Uterus (tissue), 4 donors: Measurements from ENCODE around the gene TH. TPM values are rescaled to one million over a fixed set of nuclear protein-coding genes. Genes with fewer than 3 reads are reported as not detected.

Experiments used
- DNase-seq, 2 donors: peaks; one replicate each; pipeline ENCODE4 v3.0.0-alpha.2; 2019 to 2020
- H3K27ac ChIP-seq, 2 donors: fragments of 200-600 bp; sonication (generic); 1 replicate in 1 of 2; 2 replicates in 1 of 2; pipeline ENCODE4 v1.5.1; 2016 to 2018
- H3K27me3 ChIP-seq, 2 donors: fragments of 200-600 bp; sonication (generic); one replicate each; pipeline ENCODE4 v1.5.1; 2018 to 2019; ENCODE audit warnings: control low read depth in 1 of 2
- H3K36me3 ChIP-seq, 2 donors: fragments of 200-600 bp; sonication (generic); one replicate each; pipeline ENCODE4 v1.5.1; 2019; ENCODE audit warnings: control low read depth in 1 of 2
- H3K4me1 ChIP-seq, 2 donors: fragments of 200-600 bp; sonication (generic); one replicate each; pipeline ENCODE4 v1.5.1; 2018 to 2019; ENCODE audit warnings: control low read depth in 1 of 2
- H3K4me3 ChIP-seq, 2 donors: fragments of 200-600 bp; sonication (generic); 1 replicate in 1 of 2; 2 replicates in 1 of 2; pipeline ENCODE4 v1.5.1; 2018 to 2019; ENCODE audit warnings: mild to moderate bottlenecking in 1 of 2
- H3K9me3 ChIP-seq, 2 donors: fragments of 200-600 bp; sonication (generic); one replicate each; pipeline ENCODE4 v1.5.1; 2019; ENCODE audit warnings: control low read depth in 1 of 2
- POLR2A ChIP-seq, 2 donors: fragments of 450-650 bp; IDR thresholded peaks; one replicate each; pipeline ENCODE4 v1.6.1; 2016; ENCODE audit warnings: antibody characterized with exemption in 2 of 2, mild to moderate bottlenecking in 1 of 2, moderate library complexity in 1 of 2
- intact Hi-C: fragments of 100-400 bp; cut with DNase I; formaldehyde crosslinking; loops from one replicate; pipeline ENCODE4 v1.15.1; 2023; ENCODE audit warnings: low total_unique reads
- total RNA-seq, 4 donors: library from RNA; depleted of rRNA in 3 of 4; stranded (reverse); fragments of >200 nt in 3 of 4; gene quantifications; one replicate each; pipeline versions ENCODE4 v1.1.0 to v1.2.4, GENCODE V29; 2014 to 2023
- TF ChIP-seq, protein P1 (sequence below), 4 experiments: fragments of 200-600 bp in 2 of 4; fragments of 450-650 bp in 2 of 4; sonication (generic) in 2 of 4; IDR thresholded peaks; one replicate each; pipeline ENCODE4 v1.5.1; 2016 to 2019; ENCODE audit warnings: antibody characterized with exemption in 4 of 4, mild to moderate bottlenecking in 2 of 4, moderate library complexity in 1 of 4
- donor health status: DM: yes; HTN: yes; CAD: no.

The TH gene
- total RNA-seq, 4 donors from 2014 or later, result 0.37 to 1.3 TPM; not detected in 2

DNA sequence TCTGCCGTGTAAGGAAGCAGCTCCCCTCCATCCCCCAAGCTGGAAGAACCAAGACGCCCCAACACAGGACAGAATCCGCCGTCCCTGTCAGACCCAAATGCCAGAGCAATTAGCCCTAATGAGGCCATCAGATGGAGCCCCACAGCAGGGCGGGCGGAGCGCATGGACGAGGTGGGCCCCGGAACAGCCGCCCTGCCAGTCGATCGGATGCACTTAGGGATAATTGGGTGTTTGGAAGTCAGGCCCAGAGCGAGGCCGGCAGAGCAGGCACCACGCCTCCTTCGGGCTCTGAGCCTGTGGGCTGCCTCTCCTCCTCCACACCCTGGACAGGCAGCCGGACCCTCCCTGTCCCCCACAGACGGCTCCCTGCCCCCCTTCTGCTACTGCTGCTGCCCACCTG is 5.5 kb upstream of the TH start:
- Histone ChIP-seq H3K27me3 (no peaks in the 10 kb centered on the region), H3K36me3 (no peaks in the 10 kb centered on the region), H3K27ac (no peak overlapping the region), H3K9me3 (no peaks in the 10 kb centered on the region), H3K4me1 (no peaks in the 10 kb centered on the region), H3K4me3 (no peak overlapping the region)
- intact Hi-C loops, result no loop called here
- no peak for DNase-seq
- TF ChIP-seq, protein P1, sequence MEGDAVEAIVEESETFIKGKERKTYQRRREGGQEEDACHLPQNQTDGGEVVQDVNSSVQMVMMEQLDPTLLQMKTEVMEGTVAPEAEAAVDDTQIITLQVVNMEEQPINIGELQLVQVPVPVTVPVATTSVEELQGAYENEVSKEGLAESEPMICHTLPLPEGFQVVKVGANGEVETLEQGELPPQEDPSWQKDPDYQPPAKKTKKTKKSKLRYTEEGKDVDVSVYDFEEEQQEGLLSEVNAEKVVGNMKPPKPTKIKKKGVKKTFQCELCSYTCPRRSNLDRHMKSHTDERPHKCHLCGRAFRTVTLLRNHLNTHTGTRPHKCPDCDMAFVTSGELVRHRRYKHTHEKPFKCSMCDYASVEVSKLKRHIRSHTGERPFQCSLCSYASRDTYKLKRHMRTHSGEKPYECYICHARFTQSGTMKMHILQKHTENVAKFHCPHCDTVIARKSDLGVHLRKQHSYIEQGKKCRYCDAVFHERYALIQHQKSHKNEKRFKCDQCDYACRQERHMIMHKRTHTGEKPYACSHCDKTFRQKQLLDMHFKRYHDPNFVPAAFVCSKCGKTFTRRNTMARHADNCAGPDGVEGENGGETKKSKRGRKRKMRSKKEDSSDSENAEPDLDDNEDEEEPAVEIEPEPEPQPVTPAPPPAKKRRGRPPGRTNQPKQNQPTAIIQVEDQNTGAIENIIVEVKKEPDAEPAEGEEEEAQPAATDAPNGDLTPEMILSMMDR (IDR thresholded peaks at IDR 0.05), result no peak

DNA sequence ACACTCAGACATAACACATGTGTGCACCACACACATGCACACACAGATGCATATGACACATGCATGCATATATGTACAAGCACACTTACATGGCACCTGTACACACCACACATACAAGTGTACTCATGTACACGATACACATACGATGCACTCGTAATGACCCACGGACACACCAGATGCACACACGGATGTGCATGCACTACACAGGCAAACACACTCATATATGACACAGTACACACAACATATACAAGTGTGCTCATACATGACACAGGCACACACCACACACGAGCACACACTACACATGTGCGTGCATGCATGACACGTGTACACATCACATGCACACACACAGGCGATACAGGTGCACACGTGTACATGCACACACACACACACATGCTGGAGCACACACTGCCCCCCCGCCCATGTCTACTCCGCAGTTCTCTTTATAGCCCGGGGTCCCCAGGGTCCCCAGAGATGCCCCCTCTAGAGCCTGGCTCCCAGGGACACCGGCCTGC is 4.8 kb upstream of the TH start:
- intact Hi-C loops, result no loop called here
- Histone ChIP-seq H3K27ac (no peak overlapping the region), H3K36me3 (no peaks in the 10 kb centered on the region), H3K4me3 (no peak overlapping the region), H3K9me3 (no peaks in the 10 kb centered on the region), H3K27me3 (no peaks in the 10 kb centered on the region), H3K4me1 (no peaks in the 10 kb centered on the region)
- no peak for TF ChIP-seq POLR2A (IDR thresholded peaks at IDR 0.05)
- TF ChIP-seq, protein P1 (IDR thresholded peaks at IDR 0.05), result no peak
- DNase-seq, result no peak

DNA sequence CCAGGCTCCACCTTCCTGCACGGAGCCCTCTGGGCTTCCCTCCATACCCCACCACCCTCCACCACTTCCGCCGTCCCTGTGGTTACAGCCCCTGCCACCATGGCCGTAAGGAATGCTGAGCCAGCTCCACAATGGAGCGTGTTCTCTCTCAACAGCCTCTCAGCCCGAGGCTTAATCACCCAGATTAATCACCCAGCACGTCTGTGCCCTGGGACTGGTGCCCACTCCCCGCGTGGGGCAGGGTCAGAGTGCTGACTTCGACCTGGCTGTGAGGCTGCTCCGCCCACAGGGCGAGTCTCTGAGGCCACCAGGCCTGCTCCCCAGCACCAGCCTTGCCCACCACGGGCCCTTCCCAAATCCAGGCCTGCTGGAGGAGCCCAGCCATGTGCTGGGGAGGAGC is 4.0 kb upstream of the TH start:
- Histone ChIP-seq H3K4me1 (no peaks in the 10 kb centered on the region), H3K36me3 (no peaks in the 10 kb centered on the region), H3K27ac (no peak overlapping the region), H3K27me3 (no peaks in the 10 kb centered on the region), H3K4me3 (no peak overlapping the region), H3K9me3 (no peaks in the 10 kb centered on the region)
- no peak for TF ChIP-seq POLR2A (IDR thresholded peaks at IDR 0.05)
- TF ChIP-seq, protein P1 (IDR thresholded peaks at IDR 0.05), result no peak
- intact Hi-C loops, result no loop called here
- DNase-seq, result no peak

DNA sequence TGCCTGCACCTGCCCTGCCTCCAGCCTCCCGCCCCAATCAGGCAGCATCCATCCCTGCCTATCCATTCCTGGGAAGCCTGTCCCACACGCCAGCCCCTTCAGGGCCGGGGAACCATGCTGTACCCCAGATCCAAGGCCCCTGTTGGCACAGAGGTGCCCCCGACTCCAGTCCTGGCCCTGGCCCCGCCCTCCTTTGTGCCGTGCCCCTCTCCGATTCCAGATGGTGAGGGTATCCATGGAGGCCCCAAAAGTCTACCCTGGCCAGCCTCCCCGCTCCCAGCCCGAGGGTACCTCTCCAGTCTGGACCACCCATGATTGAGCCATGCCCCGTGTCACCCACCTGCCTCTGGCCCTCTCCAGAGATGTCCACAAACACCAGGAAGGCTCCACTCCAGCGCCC is 2.7 kb upstream of the TH start:
- no peaks in the 10 kb centered on the region for H3K9me3 ChIP-seq
- H3K27ac ChIP-seq, result no peak overlapping the region
- no peak for DNase-seq
- TF ChIP-seq POLR2A (IDR thresholded peaks at IDR 0.05), result no peak
- TF ChIP-seq, protein P1 (IDR thresholded peaks at IDR 0.05), result no peak
- H3K4me3 ChIP-seq, result no peak overlapping the region
- H3K4me1 ChIP-seq, result no peaks in the 10 kb centered on the region
- H3K36me3 ChIP-seq, result no peaks in the 10 kb centered on the region
- intact Hi-C loops, result no loop called here
- H3K27me3 ChIP-seq, result no peaks in the 10 kb centered on the region

DNA sequence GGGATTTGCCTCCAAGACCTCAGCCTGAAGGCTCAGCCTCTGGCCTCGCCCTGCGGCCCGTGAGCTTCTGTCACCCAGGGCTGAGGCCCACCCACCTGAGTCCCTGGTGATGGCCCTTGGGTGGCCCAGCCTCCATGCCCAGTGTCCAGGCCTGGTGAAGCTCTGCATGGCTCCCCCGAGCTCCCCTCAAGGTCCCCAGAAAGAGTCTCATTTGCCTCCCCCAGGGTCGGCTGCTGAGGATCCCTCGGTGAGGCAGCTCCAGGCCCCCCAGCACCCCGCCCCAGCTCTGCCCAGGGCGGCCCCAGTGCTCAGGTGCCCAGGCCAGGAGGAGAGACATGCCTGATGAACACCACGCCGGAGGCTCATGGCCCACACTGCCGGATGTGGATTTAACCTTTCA is 2.1 kb upstream of the TH start:
- no peak for DNase-seq
- Histone ChIP-seq H3K4me3 (no peak overlapping the region), H3K36me3 (no peaks in the 10 kb centered on the region), H3K4me1 (no peaks in the 10 kb centered on the region), H3K9me3 (no peaks in the 10 kb centered on the region), H3K27ac (no peak overlapping the region), H3K27me3 (no peaks in the 10 kb centered on the region)
- TF ChIP-seq, protein P1 (IDR thresholded peaks at IDR 0.05), result no peak
- TF ChIP-seq POLR2A (IDR thresholded peaks at IDR 0.05), result no peak
- intact Hi-C loops, result no loop called here
